Osteocyte (in vitro differentiated cells): ENCODE measurements around the gene MXD1. TPM values are rescaled to one million over a fixed set of nuclear protein-coding genes. Genes with fewer than 3 reads are reported as not detected.

Source experiments
- DNase-seq: peaks from one replicate; pipeline ENCODE4 v3.0.0; 2021; ENCODE audit warnings: mixed read lengths; ENCODE audit not compliant: unreplicated experiment; ENCODE audit errors: extremely low spot score
- H3K27ac Mint-ChIP-seq: one replicate; pipeline ENCODE4 v1.8.0; 2021; ENCODE audit warnings: mild to moderate bottlenecking, mixed read lengths; ENCODE audit not compliant: unreplicated experiment
- H3K27me3 Mint-ChIP-seq: one replicate; pipeline ENCODE4 v1.8.0; 2021; ENCODE audit warnings: mixed read lengths; ENCODE audit not compliant: unreplicated experiment
- H3K36me3 Mint-ChIP-seq: one replicate; pipeline ENCODE4 v1.8.0; 2021; ENCODE audit warnings: mixed read lengths; ENCODE audit not compliant: unreplicated experiment
- H3K4me1 Mint-ChIP-seq: one replicate; pipeline ENCODE4 v1.8.0; 2021; ENCODE audit warnings: mixed read lengths; ENCODE audit not compliant: unreplicated experiment
- H3K4me3 Mint-ChIP-seq: one replicate; pipeline ENCODE4 v1.8.0; 2021; ENCODE audit warnings: mild to moderate bottlenecking, moderate library complexity, mixed read lengths; ENCODE audit not compliant: unreplicated experiment
- H3K9me3 Mint-ChIP-seq: one replicate; pipeline ENCODE4 v1.8.0; 2021; ENCODE audit warnings: mixed read lengths; ENCODE audit not compliant: unreplicated experiment
- total RNA-seq: library from RNA; stranded (reverse); gene quantifications from 2 replicates; pipeline ENCODE4 v1.2.1, GENCODE V29; 2021
- TF ChIP-seq, protein P1 (sequence below): fragments of 200-600 bp; sonication (generic); IDR thresholded peaks from 2 replicates; pipeline ENCODE4 v1.5.0; 2021; ENCODE audit warnings: antibody characterized with exemption, mild to moderate bottlenecking, moderate library complexity

The MXD1 gene
- total RNA-seq, 1 donor from 2014 or later = 8.2 TPM

GRCh38 chr2:69977906-69978482 is 63.1 kb downstream of the MXD1 start:
- peaks cover 12% of the 10 kb centered on the region for H3K4me1 Mint-ChIP-seq
- H3K27me3 Mint-ChIP-seq = no peaks in the 10 kb centered on the region
- TF ChIP-seq, protein P1, sequence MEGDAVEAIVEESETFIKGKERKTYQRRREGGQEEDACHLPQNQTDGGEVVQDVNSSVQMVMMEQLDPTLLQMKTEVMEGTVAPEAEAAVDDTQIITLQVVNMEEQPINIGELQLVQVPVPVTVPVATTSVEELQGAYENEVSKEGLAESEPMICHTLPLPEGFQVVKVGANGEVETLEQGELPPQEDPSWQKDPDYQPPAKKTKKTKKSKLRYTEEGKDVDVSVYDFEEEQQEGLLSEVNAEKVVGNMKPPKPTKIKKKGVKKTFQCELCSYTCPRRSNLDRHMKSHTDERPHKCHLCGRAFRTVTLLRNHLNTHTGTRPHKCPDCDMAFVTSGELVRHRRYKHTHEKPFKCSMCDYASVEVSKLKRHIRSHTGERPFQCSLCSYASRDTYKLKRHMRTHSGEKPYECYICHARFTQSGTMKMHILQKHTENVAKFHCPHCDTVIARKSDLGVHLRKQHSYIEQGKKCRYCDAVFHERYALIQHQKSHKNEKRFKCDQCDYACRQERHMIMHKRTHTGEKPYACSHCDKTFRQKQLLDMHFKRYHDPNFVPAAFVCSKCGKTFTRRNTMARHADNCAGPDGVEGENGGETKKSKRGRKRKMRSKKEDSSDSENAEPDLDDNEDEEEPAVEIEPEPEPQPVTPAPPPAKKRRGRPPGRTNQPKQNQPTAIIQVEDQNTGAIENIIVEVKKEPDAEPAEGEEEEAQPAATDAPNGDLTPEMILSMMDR = no peak
- no peaks in the 10 kb centered on the region for H3K36me3 Mint-ChIP-seq
- H3K27ac Mint-ChIP-seq = no peak overlapping the region
- H3K9me3 Mint-ChIP-seq = no peaks in the 10 kb centered on the region
- H3K4me3 Mint-ChIP-seq = no peak overlapping the region
- DNase-seq = no peak

DNA sequence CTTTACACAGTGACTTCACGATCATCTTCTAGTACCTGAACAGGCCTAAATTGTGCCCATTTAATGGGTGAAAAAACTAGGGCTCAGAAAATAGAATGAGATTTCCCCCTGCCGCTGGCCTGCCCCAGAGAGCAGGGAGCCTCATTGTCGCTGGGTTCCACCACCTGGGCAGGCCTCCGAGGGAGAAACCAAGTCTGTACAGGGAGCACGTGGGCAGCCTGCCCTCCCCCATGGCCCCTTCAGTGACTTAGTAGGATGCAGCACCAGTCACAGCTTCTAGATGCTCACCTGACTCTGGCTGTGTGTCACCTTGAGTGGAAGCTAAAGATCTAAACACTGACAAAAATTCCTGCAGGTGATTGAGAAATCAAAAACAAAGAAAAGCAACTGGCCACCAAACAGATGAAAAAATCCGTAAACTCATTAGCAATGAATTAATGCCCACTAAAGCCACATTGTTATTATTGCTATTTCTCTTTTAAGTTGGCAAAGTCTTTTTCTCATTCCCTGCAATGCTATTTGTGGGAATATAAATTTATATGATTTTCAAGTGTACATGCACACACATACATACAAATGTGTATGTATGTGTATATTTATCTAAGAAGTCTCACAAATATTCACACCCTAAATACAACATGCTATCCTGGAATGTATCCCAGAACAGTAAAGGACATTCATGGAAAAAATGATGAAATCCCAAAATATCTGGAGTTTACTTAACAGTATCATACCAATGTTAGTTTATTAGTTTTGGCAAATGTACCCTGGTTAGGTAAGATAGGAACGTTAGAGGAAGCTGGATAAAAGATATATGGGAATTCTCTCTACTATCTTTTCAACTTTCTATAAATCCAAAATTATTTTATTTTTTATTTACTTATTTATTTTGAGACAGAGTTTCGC is 65.2 kb downstream of the MXD1 start:
- TF ChIP-seq, protein P1 = no peak
- no peak for DNase-seq
- Mint-ChIP-seq H3K9me3 (no peaks in the 10 kb centered on the region), H3K4me1 (peaks cover 7% of the 10 kb centered on the region), H3K36me3 (no peaks in the 10 kb centered on the region), H3K27ac (peak overlapping the region; percentile 31), H3K4me3 (no peak overlapping the region), H3K27me3 (no peaks in the 10 kb centered on the region)

DNA sequence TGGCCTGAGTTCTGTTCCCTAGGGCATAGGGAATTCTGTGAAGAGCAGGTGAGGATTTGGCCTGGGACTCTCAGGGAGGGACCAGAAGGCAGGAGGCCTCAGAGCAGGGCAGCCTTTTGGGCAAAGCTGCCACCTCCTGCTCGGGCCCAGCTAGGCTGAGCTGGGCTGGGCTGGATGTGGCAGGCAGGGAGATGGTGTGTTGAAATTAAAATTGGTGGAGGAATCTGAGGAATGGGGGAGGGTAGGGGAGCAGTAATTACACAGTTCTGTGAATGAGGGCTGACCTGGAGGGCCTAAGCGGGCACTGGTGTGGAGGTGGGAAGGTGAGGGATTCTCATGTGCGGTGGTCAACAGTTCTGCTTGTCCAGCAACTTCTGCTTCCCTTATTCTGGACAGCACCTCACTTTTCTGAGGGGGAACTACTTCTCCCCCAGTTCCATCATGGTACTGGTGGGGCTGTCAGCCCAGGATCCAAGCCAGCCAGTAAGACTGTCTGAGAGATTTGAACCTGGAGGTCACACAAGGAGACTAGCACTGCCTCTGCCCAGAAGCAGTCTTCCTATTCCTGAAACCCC is 68.6 kb downstream of the MXD1 start:
- no peaks in the 10 kb centered on the region for H3K27me3 Mint-ChIP-seq
- no peak for DNase-seq
- H3K9me3 Mint-ChIP-seq = no peaks in the 10 kb centered on the region
- H3K36me3 Mint-ChIP-seq = no peaks in the 10 kb centered on the region
- H3K27ac Mint-ChIP-seq = no peak overlapping the region
- TF ChIP-seq, protein P1 = no peak
- H3K4me1 Mint-ChIP-seq = peaks cover 7% of the 10 kb centered on the region
- no peak overlapping the region for H3K4me3 Mint-ChIP-seq

DNA sequence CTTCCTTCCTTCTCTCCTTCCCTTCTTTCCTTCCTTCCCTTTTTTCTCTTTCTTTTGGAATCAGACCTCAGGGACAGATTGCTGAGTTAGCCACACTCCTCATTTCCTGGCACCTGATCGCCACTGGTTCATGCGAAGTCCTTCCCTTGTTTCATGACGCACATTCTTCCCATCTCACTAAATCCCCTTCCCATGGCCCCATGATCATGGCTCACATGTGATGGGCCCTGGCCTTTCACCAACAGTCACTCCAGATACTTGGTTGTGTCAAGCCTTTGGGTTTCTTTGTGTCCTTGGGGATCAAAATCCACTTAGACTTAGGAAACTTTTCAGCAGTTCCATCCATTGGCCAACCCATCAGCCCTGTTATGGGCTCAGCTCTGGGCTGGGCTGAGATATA is 70.3 kb downstream of the MXD1 start:
- no peaks in the 10 kb centered on the region for H3K36me3 Mint-ChIP-seq
- TF ChIP-seq, protein P1 = no peak
- no peak overlapping the region for H3K27ac Mint-ChIP-seq

GRCh38 chr2:69985688-69986087 is 70.8 kb downstream of the MXD1 start:
- no peak overlapping the region for H3K27ac Mint-ChIP-seq
- no peaks in the 10 kb centered on the region for H3K36me3 Mint-ChIP-seq
- H3K9me3 Mint-ChIP-seq = no peaks in the 10 kb centered on the region
- H3K4me1 Mint-ChIP-seq = no peaks in the 10 kb centered on the region
- no peak for DNase-seq
- no peaks in the 10 kb centered on the region for H3K27me3 Mint-ChIP-seq
- TF ChIP-seq, protein P1 = no peak
- no peak overlapping the region for H3K4me3 Mint-ChIP-seq

More for the DNA sequence above, 70.3 kb downstream of the MXD1 start:
- Mint-ChIP-seq H3K27me3 (no peaks in the 10 kb centered on the region), H3K9me3 (no peaks in the 10 kb centered on the region), H3K4me3 (no peak overlapping the region), H3K4me1 (peaks cover 3% of the 10 kb centered on the region)
- DNase-seq = no peak
